HEK293 (cell line): Measurements from ENCODE around the gene MITD1.
A peak's percentile ranks its signal among the peaks of the same experiment; 100 is the strongest.

Source experiments
- CTCF ChIP-seq: fragments of 450-650 bp; formaldehyde crosslinking; IDR thresholded peaks from 2 replicates; pipeline ENCODE4 v1.5.1; 2016; ENCODE audit warnings: missing biosample characterization, missing genetic modification characterization
- GFI1B ChIP-seq: fragments of 450-650 bp; formaldehyde crosslinking; IDR thresholded peaks from 2 replicates; pipeline ENCODE4 v1.5.1; 2016; ENCODE audit warnings: missing biosample characterization, missing genetic modification characterization
- KLF9 ChIP-seq: fragments of 450-650 bp; formaldehyde crosslinking; IDR thresholded peaks from 2 replicates; pipeline ENCODE4 v1.5.1; 2016; ENCODE audit warnings: missing biosample characterization, missing genetic modification characterization, low read depth
- RBAK ChIP-seq: fragments of 450-650 bp; formaldehyde crosslinking; IDR thresholded peaks from 2 replicates; pipeline ENCODE4 v1.5.1; 2016; ENCODE audit warnings: missing biosample characterization, missing genetic modification characterization
- SP3 ChIP-seq: fragments of 450-650 bp; formaldehyde crosslinking; IDR thresholded peaks from 2 replicates; pipeline ENCODE4 v1.5.1; 2016; ENCODE audit warnings: missing biosample characterization, missing genetic modification characterization
- ZBTB20 ChIP-seq: fragments of 450-650 bp; formaldehyde crosslinking; IDR thresholded peaks from 2 replicates; pipeline ENCODE4 v1.5.1; 2016; ENCODE audit warnings: missing biosample characterization, missing genetic modification characterization
- ZBTB44 ChIP-seq: fragments of 450-650 bp; IDR thresholded peaks from 2 replicates; pipeline ENCODE4 v1.5.1; 2018; ENCODE audit warnings: missing biosample characterization, mild to moderate bottlenecking, missing genetic modification characterization
- ZEB2 ChIP-seq: fragments of 450-650 bp; formaldehyde crosslinking; IDR thresholded peaks from 2 replicates; pipeline ENCODE4 v1.5.1; 2016; ENCODE audit warnings: missing biosample characterization, missing genetic modification characterization
- ZFP41 ChIP-seq: fragments of 450-650 bp; formaldehyde crosslinking; IDR thresholded peaks from 2 replicates; pipeline ENCODE4 v1.5.1; 2016; ENCODE audit warnings: missing biosample characterization, missing genetic modification characterization, borderline replicate concordance
- ZNF121 ChIP-seq: fragments of 450-650 bp; formaldehyde crosslinking; IDR thresholded peaks from 2 replicates; pipeline ENCODE4 v1.5.1; 2016; ENCODE audit warnings: missing biosample characterization, missing genetic modification characterization
- ZNF138 ChIP-seq: fragments of 450-650 bp; formaldehyde crosslinking; IDR thresholded peaks from 2 replicates; pipeline ENCODE4 v1.5.1; 2016; ENCODE audit warnings: missing biosample characterization, missing genetic modification characterization, borderline replicate concordance
- ZNF239 ChIP-seq: fragments of 450-650 bp; formaldehyde crosslinking; IDR thresholded peaks from 2 replicates; pipeline ENCODE4 v1.5.1; 2016; ENCODE audit warnings: missing biosample characterization, missing genetic modification characterization
- ZNF248 ChIP-seq: fragments of 450-650 bp; formaldehyde crosslinking; IDR thresholded peaks from 2 replicates; pipeline ENCODE4 v1.5.1; 2017; ENCODE audit warnings: missing biosample characterization, missing genetic modification characterization
- ZNF302 ChIP-seq: fragments of 450-650 bp; formaldehyde crosslinking; IDR thresholded peaks from 2 replicates; pipeline ENCODE4 v1.5.1; 2016; ENCODE audit warnings: missing biosample characterization, missing genetic modification characterization, low read depth
- ZNF335 ChIP-seq: fragments of 450-650 bp; formaldehyde crosslinking; conservative IDR thresholded peaks from 2 replicates; pipeline ENCODE4 v1.5.1; 2016; ENCODE audit warnings: missing biosample characterization, missing genetic modification characterization
- ZNF394 ChIP-seq: fragments of 450-650 bp; formaldehyde crosslinking; IDR thresholded peaks from 2 replicates; pipeline ENCODE4 v1.5.1; 2016; ENCODE audit warnings: missing biosample characterization, missing genetic modification characterization, mild to moderate bottlenecking, moderate library complexity, borderline replicate concordance
- ZNF623 ChIP-seq: fragments of 450-650 bp; formaldehyde crosslinking; IDR thresholded peaks from 2 replicates; pipeline ENCODE4 v1.5.1; 2016; ENCODE audit warnings: missing biosample characterization, missing genetic modification characterization
- ZNF624 ChIP-seq: fragments of 450-650 bp; formaldehyde crosslinking; IDR thresholded peaks from 2 replicates; pipeline ENCODE4 v1.5.1; 2017; ENCODE audit warnings: missing biosample characterization, missing genetic modification characterization
- ZNF626 ChIP-seq: fragments of 450-650 bp; sonication (Bioruptor Pico); formaldehyde crosslinking; IDR thresholded peaks from 2 replicates; pipeline ENCODE4 v1.5.1; 2018; ENCODE audit warnings: missing biosample characterization, missing genetic modification characterization, inconsistent platforms
- ZNF629 ChIP-seq: fragments of 450-650 bp; formaldehyde crosslinking; IDR thresholded peaks from 2 replicates; pipeline ENCODE4 v1.5.1; 2017; ENCODE audit warnings: missing biosample characterization, missing genetic modification characterization
- ZNF658 ChIP-seq: fragments of 450-650 bp; formaldehyde crosslinking; IDR thresholded peaks from 2 replicates; pipeline ENCODE4; 2016; ENCODE audit warnings: missing biosample characterization, missing genetic modification characterization
- ZNF670 ChIP-seq: fragments of 450-650 bp; formaldehyde crosslinking; IDR thresholded peaks from 2 replicates; pipeline ENCODE4 v1.5.1; 2016; ENCODE audit warnings: missing biosample characterization, missing genetic modification characterization, low read depth
- ZNF785 ChIP-seq: fragments of 450-650 bp; formaldehyde crosslinking; IDR thresholded peaks from 2 replicates; pipeline ENCODE4 v1.5.1; 2016; ENCODE audit warnings: missing biosample characterization, missing genetic modification characterization
- ZNF843 ChIP-seq: fragments of 450-650 bp; formaldehyde crosslinking; IDR thresholded peaks from 2 replicates; pipeline ENCODE4 v1.5.1; 2016; ENCODE audit warnings: missing biosample characterization, missing genetic modification characterization
- TF ChIP-seq, protein P1 (sequence below): fragments of 450-650 bp; formaldehyde crosslinking; IDR thresholded peaks from 2 replicates; pipeline ENCODE4 v1.5.1; 2017; ENCODE audit warnings: missing biosample characterization, missing genetic modification characterization
- TF ChIP-seq, protein P2 (sequence below): fragments of 450-650 bp; formaldehyde crosslinking; IDR thresholded peaks from 2 replicates; pipeline ENCODE4 v1.5.1; 2016; ENCODE audit warnings: missing biosample characterization, missing genetic modification characterization
- TF ChIP-seq, protein P3 (sequence below): fragments of 450-650 bp; formaldehyde crosslinking; IDR thresholded peaks from 2 replicates; pipeline ENCODE4 v1.5.1; 2016; ENCODE audit warnings: missing biosample characterization, missing genetic modification characterization
- TF ChIP-seq, protein P4 (sequence below): fragments of 450-650 bp; formaldehyde crosslinking; IDR thresholded peaks from 2 replicates; pipeline ENCODE4 v1.5.1; 2016; ENCODE audit warnings: missing biosample characterization, missing genetic modification characterization

MITD1 gene

GRCh38 chr2:99154643-99155536 is 26.0 kb downstream of the MITD1 start, which contains the start of the genes LIPT1 and TSGA10 (continued):
- TF ChIP-seq ZNF335 (tag by site-specific recombination) (peak; percentile 91), ZNF624 (no peak), CTCF (peak; percentile 79), KLF9 (tag by site-specific recombination) (peak; percentile 91), ZNF626 (tag by site-specific recombination) (no peak), ZNF302 (tag by site-specific recombination) (no peak), ZNF785 (tag by site-specific recombination) (peak; percentile 41; the same call in 1 of the 2 replicates), ZNF843 (tag by site-specific recombination) (0 out of 2 replicates have a peak, but pooled peaks have one; percentile 39), ZFP41 (tag by site-specific recombination) (no peak), ZNF239 (tag by site-specific recombination) (no peak), ZBTB20 (tag by site-specific recombination) (0 out of 2 replicates have a peak, but pooled peaks have one; percentile 34), ZNF670 (tag by site-specific recombination) (no peak), RBAK (no peak), ZNF623 (tag by site-specific recombination) (no peak), GFI1B (tag by site-specific recombination) (no peak), ZBTB44 (tag by site-specific recombination) (0 out of 2 replicates have a peak, but pooled peaks have one; percentile 20), ZNF394 (no peak), ZNF658 (tag by site-specific recombination) (no peak), ZNF248 (no peak), ZNF138 (no peak), ZEB2 (peak; percentile 97), SP3 (tag by site-specific recombination) (peak; percentile 93), ZNF121 (no peak), ZNF629 (tag by site-specific recombination) (peak; percentile 97)
- TF ChIP-seq, protein P1, sequence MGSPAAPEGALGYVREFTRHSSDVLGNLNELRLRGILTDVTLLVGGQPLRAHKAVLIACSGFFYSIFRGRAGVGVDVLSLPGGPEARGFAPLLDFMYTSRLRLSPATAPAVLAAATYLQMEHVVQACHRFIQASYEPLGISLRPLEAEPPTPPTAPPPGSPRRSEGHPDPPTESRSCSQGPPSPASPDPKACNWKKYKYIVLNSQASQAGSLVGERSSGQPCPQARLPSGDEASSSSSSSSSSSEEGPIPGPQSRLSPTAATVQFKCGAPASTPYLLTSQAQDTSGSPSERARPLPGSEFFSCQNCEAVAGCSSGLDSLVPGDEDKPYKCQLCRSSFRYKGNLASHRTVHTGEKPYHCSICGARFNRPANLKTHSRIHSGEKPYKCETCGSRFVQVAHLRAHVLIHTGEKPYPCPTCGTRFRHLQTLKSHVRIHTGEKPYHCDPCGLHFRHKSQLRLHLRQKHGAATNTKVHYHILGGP (tag by site-specific recombination), result no peak
- TF ChIP-seq, protein P2, sequence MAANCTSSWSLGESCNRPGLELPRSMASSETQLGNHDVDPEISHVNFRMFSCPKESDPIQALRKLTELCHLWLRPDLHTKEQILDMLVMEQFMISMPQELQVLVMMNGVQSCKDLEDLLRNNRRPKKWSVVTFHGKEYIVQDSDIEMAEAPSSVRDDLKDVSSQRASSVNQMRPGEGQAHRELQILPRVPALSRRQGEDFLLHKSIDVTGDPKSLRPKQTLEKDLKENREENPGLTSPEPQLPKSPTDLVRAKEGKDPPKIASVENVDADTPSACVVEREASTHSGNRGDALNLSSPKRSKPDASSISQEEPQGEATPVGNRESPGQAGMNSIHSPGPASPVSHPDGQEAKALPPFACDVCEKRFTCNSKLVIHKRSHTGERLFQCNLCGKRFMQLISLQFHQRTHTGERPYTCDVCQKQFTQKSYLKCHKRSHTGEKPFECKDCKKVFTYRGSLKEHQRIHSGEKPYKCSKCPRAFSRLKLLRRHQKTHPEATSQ, result no peak
- TF ChIP-seq, protein P3, sequence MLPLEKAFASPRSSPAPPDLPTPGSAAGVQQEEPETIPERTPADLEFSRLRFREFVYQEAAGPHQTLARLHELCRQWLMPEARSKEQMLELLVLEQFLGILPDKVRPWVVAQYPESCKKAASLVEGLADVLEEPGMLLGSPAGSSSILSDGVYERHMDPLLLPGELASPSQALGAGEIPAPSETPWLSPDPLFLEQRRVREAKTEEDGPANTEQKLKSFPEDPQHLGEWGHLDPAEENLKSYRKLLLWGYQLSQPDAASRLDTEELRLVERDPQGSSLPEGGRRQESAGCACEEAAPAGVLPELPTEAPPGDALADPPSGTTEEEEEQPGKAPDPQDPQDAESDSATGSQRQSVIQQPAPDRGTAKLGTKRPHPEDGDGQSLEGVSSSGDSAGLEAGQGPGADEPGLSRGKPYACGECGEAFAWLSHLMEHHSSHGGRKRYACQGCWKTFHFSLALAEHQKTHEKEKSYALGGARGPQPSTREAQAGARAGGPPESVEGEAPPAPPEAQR (tag by site-specific recombination), result no peak
- TF ChIP-seq, protein P4, sequence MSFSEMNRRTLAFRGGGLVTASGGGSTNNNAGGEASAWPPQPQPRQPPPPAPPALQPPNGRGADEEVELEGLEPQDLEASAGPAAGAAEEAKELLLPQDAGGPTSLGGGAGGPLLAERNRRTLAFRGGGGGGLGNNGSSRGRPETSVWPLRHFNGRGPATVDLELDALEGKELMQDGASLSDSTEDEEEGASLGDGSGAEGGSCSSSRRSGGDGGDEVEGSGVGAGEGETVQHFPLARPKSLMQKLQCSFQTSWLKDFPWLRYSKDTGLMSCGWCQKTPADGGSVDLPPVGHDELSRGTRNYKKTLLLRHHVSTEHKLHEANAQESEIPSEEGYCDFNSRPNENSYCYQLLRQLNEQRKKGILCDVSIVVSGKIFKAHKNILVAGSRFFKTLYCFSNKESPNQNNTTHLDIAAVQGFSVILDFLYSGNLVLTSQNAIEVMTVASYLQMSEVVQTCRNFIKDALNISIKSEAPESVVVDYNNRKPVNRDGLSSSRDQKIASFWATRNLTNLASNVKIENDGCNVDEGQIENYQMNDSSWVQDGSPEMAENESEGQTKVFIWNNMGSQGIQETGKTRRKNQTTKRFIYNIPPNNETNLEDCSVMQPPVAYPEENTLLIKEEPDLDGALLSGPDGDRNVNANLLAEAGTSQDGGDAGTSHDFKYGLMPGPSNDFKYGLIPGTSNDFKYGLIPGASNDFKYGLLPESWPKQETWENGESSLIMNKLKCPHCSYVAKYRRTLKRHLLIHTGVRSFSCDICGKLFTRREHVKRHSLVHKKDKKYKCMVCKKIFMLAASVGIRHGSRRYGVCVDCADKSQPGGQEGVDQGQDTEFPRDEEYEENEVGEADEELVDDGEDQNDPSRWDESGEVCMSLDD (tag by site-specific recombination), result peak; percentile 57; the same call in 1 of the 2 replicates
